ENCODE measurements around the gene MAST3. TPM values are rescaled to one million over a fixed set of nuclear protein-coding genes. Genes with fewer than 3 reads are reported as not detected.

Gene MAST3
- total and polyA plus RNA-seq, 2 of the 8 experiments (the other 6 are each of a cell fraction or from before 2014, with no cell fraction given): 3.4 to 9.0 TPM

GRCh38 chr19:18173572-18174288 lies 76.2 kb downstream of the MAST3 start, which contains the start of gene IFI30 (continued):
- TF ChIP-seq EP300 (IDR thresholded peaks at IDR 0.05; ENCODE audit: borderline replicate concordance in 1 of 2, low read depth in 2 of 2, low read length in 2 of 2) (no peak), SP1 (IDR thresholded peaks at IDR 0.05; ENCODE audit: low read depth, low read length) (peak; percentile 51; the same call in 1 of the 2 replicates), CHD1 (IDR thresholded peaks at IDR 0.05; ENCODE audit: low read depth, low read length) (no peak)

All from H1 (cell line).